ENCODE data around the gene FARP2.
"Not testable (repeated sequence)": the region's sequence is repeated elsewhere in the genome, so short reads cannot be mapped to it uniquely, and the experiment has no call there.

Gene FARP2

DNA sequence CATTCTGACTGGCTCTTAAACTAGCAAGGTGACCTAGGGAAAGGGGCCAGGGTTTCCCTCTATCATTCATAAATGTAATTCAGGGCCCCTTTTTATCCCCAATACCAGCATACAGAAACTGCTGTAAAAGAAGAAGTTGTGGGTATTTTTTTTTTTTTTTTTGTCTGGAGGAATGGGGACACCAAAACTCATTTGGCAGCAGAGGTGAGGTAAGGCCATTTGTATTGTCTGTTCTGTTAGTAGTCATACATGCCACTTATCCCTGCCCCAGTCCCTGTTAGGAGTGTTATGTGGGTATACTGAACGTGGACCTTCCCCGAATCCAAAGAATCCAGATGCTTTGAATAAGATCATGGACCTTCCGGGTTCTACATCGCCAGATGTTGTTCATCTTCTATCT, 38.7 kb upstream of the FARP2 start:
- no peak for TF ChIP-seq CTCF (conservative IDR thresholded peaks at IDR 0.05; ENCODE audit: low read depth, low read length)
- H3K4me2 ChIP-seq = peak overlapping the region; percentile 86
- H3K9ac ChIP-seq = peak overlapping the region; percentile 99; the same call in 1 of the 2 replicates
- H3K79me2 ChIP-seq (ENCODE audit: insufficient read depth, low read depth) = peaks cover 90% of the 10 kb centered on the region
- no peak overlapping the region for H3K4me3 ChIP-seq (IDR thresholded peaks at IDR 0.05; ENCODE audit: insufficient read depth, low read depth, low read length)
- H4K20me1 ChIP-seq (ENCODE audit: insufficient read depth) = peaks cover 13% of the 10 kb centered on the region; the same call in 1 of the 2 replicates
- no peaks in the 10 kb centered on the region for H3K27me3 ChIP-seq (ENCODE audit: insufficient read depth, low read depth)
- H3K4me1 ChIP-seq (ENCODE audit: low read depth, poor library complexity, severe bottlenecking) = peaks cover 62% of the 10 kb centered on the region
- H3K36me3 ChIP-seq (ENCODE audit: insufficient read depth) = no peaks in the 10 kb centered on the region
- no peak overlapping the region for H2AFZ ChIP-seq (ENCODE audit: low read depth)
- H3K27ac ChIP-seq = peak overlapping the region; percentile 99; the same call in 1 of the 2 replicates

- Histone ChIP-seq H3K79me2 (ENCODE audit: insufficient read depth, low read depth) (peaks cover 90% of the 10 kb centered on the region), H4K20me1 (ENCODE audit: insufficient read depth) (peaks cover 13% of the 10 kb centered on the region; the same call in 1 of the 2 replicates), H3K4me1 (ENCODE audit: low read depth, poor library complexity, severe bottlenecking) (peaks cover 50% of the 10 kb centered on the region)
- H3K4me2 ChIP-seq; H3K27me3 ChIP-seq (ENCODE audit: insufficient read depth, low read depth); H2AFZ ChIP-seq (ENCODE audit: low read depth); H3K27ac ChIP-seq; H3K9ac ChIP-seq; H3K36me3 ChIP-seq (ENCODE audit: insufficient read depth); H3K4me3 ChIP-seq (IDR thresholded peaks at IDR 0.05; ENCODE audit: insufficient read depth, low read depth, low read length): not testable (repeated sequence)
Observed at GRCh38 chr2:241318830-241319229, 37.3 kb upstream of the FARP2 start.

GRCh38 chr2:241320394-241320793, 35.7 kb upstream of the FARP2 start:
- H3K27ac ChIP-seq = no peak overlapping the region
- no peak overlapping the region for H3K4me3 ChIP-seq (IDR thresholded peaks at IDR 0.05; ENCODE audit: insufficient read depth, low read depth, low read length)
- H3K4me2 ChIP-seq = no peak overlapping the region
- no peak overlapping the region for H3K9ac ChIP-seq
- H4K20me1 ChIP-seq (ENCODE audit: insufficient read depth) = peaks cover 13% of the 10 kb centered on the region; the same call in 1 of the 2 replicates
- TF ChIP-seq CTCF (conservative IDR thresholded peaks at IDR 0.05; ENCODE audit: low read depth, low read length) = no peak
- no peaks in the 10 kb centered on the region; the same call in 1 of the 2 replicates for H3K36me3 ChIP-seq (ENCODE audit: insufficient read depth)
- H3K27me3 ChIP-seq (ENCODE audit: insufficient read depth, low read depth) = no peaks in the 10 kb centered on the region
- peaks cover 48% of the 10 kb centered on the region for H3K4me1 ChIP-seq (ENCODE audit: low read depth, poor library complexity, severe bottlenecking)
- no peak overlapping the region for H2AFZ ChIP-seq (ENCODE audit: low read depth)
- H3K79me2 ChIP-seq (ENCODE audit: insufficient read depth, low read depth) = peaks cover 96% of the 10 kb centered on the region

DNA sequence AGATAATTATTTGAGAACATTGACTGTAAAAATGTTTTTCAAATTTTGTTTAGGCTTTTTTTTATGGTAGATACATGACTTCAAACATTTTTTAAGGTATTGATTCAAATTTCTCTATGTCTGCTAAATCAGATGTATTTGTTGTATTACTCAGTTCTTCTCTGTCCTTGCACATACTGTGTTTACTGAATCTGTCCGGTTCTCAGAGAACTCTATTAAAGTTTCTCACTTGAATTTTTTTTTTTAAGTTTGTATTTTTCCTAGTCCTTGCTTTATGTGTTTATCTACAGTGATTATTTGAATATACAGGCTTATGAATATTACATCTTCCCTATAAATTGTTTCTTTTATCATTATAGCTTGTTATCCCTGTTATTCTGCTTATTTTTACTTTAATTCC, 35.1 kb upstream of the FARP2 start:
- Histone ChIP-seq H2AFZ (ENCODE audit: low read depth) (no peak overlapping the region), H3K4me2 (no peak overlapping the region), H3K36me3 (ENCODE audit: insufficient read depth) (no peaks in the 10 kb centered on the region; the same call in 1 of the 2 replicates), H4K20me1 (ENCODE audit: insufficient read depth) (peaks cover 13% of the 10 kb centered on the region; the same call in 1 of the 2 replicates), H3K27me3 (ENCODE audit: insufficient read depth, low read depth) (no peaks in the 10 kb centered on the region), H3K79me2 (ENCODE audit: insufficient read depth, low read depth) (peaks cover 100% of the 10 kb centered on the region), H3K27ac (no peak overlapping the region), H3K4me1 (ENCODE audit: low read depth, poor library complexity, severe bottlenecking) (peaks cover 48% of the 10 kb centered on the region), H3K9ac (no peak overlapping the region), H3K4me3 (IDR thresholded peaks at IDR 0.05; ENCODE audit: insufficient read depth, low read depth, low read length) (no peak overlapping the region)
- no peak for TF ChIP-seq CTCF (conservative IDR thresholded peaks at IDR 0.05; ENCODE audit: low read depth, low read length)

GRCh38 chr2:241321886-241322285, 34.2 kb upstream of the FARP2 start:
- Histone ChIP-seq H3K27me3 (ENCODE audit: insufficient read depth, low read depth) (no peaks in the 10 kb centered on the region), H3K36me3 (ENCODE audit: insufficient read depth) (peaks cover under 1% of the 10 kb centered on the region; the same call in 1 of the 2 replicates), H3K4me1 (ENCODE audit: low read depth, poor library complexity, severe bottlenecking) (peaks cover 48% of the 10 kb centered on the region), H3K27ac (no peak overlapping the region), H3K4me2 (no peak overlapping the region), H3K4me3 (IDR thresholded peaks at IDR 0.05; ENCODE audit: insufficient read depth, low read depth, low read length) (no peak overlapping the region), H2AFZ (ENCODE audit: low read depth) (no peak overlapping the region), H3K79me2 (ENCODE audit: insufficient read depth, low read depth) (peaks cover 97% of the 10 kb centered on the region), H4K20me1 (ENCODE audit: insufficient read depth) (peaks cover 13% of the 10 kb centered on the region; the same call in 1 of the 2 replicates), H3K9ac (no peak overlapping the region)
- no peak for TF ChIP-seq CTCF (conservative IDR thresholded peaks at IDR 0.05; ENCODE audit: low read depth, low read length)
